HuH-7 (cell line): Measurements from ENCODE around the gene ARHGAP12.
"Not testable (repeated sequence)": the region's sequence is repeated elsewhere in the genome, so short reads cannot be mapped to it uniquely, and the experiment has no call there.

Source experiments
- DNase-seq: peaks from one replicate; pipeline ENCODE4 v3.0.0; 2011; ENCODE audit warnings: low spot score

ARHGAP12 gene

GRCh38 chr10:31926160-31926559 is 2.5 kb downstream of the ARHGAP12 start:
- DNase-seq = no peak

GRCh38 chr10:31924833-31925232 is 3.8 kb downstream of the ARHGAP12 start:
- no peak for DNase-seq

DNA sequence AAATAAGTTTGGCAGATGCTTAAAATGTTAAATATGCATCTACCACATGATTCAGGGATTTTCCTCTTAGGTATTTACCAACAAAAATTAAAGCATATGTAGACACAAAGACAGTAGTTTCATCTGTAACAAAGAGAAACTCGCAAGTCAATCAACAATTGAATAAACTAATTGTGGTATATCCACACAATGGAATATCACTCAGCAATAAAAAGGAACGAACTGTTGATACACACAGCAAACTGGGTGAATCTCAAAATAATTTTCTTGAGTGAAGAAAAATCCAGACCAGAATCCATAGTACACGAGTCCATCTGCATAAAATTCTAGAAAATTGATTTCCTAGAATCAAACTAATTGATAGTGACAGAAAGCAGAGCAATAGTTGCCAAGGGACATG is 5.2 kb downstream of the ARHGAP12 start:
- no peak for DNase-seq

GRCh38 chr10:31921031-31921430 is 7.6 kb downstream of the ARHGAP12 start:
- DNase-seq = no peak

GRCh38 chr10:31920538-31920937 is 8.1 kb downstream of the ARHGAP12 start:
- no peak for DNase-seq

DNA sequence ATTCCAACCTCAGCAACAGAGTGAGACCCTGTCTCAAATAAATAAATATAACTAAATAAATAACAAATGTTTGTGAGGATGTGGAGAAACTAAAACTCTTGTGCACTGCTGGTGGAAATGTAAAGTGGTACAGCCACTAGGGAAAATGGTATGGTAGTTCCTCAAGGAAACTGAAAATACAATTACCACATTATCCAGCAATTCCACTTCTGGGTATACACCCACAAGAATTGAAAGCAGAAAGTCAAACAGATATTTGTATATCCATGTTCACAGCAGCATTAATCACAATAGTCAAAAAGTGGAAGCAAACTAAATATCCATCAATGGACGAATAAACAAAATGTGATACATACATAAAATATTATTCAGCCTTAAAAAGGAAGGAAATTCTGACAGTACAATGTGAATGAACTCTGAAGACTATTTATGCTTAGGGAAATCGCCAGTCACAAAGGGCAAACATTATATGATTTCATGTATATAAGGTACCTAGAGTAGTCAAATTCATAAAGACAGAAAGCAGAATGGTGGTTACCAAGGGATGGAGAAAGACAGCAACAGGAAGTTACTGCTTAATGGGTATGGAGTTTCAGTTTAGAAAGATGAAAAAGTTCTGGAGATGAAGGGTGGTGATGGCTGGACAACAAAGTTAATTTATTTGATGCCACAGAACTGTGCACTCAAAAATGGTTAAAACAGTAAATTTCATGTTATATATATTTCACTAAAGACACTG is 9.8 kb downstream of the ARHGAP12 start:
- DNase-seq = no peak

- DNase-seq = no peak
Observed at GRCh38 chr10:31914370-31914769, 14.3 kb downstream of the ARHGAP12 start.

DNA sequence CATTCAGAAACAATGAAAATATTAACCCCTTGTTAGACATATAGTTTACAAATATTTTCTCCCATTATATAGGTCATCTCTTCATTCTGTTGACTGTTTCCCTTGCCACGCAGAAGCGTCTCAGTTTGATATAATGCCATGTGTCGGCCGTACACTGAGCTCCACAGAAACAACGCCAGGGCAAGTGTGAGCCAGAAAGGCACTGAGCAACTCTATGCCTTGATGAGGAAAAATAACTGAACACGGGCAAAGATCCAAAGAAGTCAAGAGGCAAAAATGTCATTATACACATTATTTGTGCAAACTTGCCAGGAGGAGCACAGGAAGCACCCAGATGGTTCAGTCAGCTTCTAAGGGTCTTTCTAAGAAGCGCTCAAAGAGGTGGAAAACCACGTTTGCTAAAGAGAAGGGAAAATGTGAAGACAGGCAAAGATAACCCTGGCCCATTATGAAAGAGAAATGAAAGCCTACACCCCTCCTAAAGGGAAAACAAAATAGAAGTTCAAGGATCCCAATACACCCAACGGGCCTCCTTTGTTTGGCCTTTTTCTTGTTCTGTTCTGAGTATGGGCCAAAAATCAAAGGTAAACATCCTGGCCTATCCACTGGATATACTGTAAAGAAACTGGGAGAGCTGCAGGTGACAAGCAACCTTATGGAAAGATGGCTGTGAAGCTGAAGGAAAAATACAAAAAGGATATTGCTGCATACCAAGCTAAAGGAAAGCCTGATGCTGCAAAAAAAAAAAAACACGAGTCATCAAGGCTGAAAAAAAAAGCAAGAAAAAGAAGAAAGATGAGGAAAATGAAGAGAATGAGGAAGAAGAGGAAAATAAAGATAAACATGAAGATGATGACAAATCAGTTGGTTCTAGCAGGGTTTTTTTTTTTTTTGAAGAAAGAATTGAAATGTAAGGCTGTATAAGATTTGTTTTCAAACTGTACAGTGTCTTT is 15.5 kb downstream of the ARHGAP12 start:
- no peak for DNase-seq

DNA sequence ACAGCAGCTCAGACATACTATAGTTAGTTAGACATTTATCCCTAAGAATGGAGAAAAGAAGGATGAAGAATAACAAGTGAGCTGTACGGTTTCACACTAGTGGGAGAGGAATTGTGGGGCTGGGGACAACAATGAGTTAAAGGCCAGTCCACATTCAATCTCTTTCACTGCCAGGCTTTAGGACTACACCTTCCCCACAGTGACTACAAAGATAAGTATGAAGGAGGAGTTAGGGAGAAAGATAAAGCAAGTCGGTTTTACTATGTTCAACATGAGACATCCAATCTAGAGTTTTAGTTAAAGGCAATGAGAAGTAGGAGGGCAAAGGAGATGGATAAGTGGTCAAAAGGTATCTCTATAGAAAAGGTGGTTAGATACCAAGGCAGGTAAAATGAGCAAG is 16.3 kb downstream of the ARHGAP12 start:
- no peak for DNase-seq

- no peak for DNase-seq
Observed at GRCh38 chr10:31910016-31910415, 18.6 kb downstream of the ARHGAP12 start.

- no peak for DNase-seq
Observed at GRCh38 chr10:31908157-31908556, 20.5 kb downstream of the ARHGAP12 start.

DNA sequence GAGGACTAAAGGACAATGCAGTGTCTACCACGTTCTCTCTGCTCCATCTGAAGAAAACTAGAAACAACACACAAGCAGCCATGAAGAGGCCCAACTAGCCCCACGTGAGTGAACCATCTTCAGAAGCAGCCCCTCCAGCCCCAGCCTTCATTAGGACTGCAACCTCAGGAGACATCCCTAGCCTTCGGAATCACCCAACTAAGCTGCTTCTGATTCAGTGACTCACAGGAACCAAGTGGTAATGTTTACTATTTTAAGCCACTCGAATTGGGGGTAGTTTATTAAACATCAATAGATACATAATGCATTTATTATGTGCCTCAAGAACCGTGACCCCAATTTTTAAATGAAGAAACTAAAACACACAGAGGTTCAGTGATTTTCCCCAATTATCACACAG is 22.6 kb downstream of the ARHGAP12 start:
- DNase-seq = no peak

GRCh38 chr10:31905586-31905985 is 23.0 kb downstream of the ARHGAP12 start:
- no peak for DNase-seq

- DNase-seq = no peak
Observed at GRCh38 chr10:31902625-31903024, 26.0 kb downstream of the ARHGAP12 start.

DNA sequence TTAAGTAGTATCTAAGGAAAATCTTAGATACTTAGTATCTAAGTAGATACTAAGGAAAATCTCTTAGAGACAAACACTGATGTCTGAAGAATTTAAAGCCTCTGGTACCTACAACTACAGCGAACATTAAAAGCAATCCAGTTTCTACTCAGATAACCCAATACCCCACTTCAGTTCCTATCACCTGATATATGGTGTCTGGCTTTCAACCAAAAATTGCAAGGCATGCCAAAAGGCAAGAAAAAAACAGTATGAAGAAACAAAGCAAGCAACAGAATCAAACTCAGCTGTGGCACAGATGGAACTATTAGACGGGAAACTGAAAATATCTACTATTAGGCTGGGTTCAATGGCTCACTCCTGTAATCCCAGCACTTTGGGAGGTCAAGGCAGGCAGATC is 31.1 kb downstream of the ARHGAP12 start:
- no peak for DNase-seq

GRCh38 chr10:31896968-31897384 is 31.7 kb downstream of the ARHGAP12 start:
- no peak for DNase-seq

DNA sequence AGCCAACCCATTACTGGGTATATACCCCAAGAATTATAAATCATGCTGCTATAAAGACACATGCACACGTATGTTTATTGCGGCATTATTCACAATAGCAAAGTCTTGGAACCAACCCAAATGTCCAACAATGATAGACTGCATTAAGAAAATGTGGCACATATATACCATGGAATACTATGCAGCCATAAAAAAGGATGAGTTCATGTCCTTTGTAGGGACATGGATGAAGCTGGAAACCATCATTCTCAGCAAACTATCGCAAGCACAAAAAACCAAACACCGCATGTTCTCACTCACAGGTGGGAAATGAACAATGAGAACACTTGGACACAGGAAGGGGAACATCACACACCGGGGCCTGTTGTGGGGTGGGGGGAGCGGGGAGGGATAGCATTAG is 32.9 kb downstream of the ARHGAP12 start:
- DNase-seq = not testable (repeated sequence)

GRCh38 chr10:31888442-31888841 is 40.2 kb downstream of the ARHGAP12 start:
- peak; percentile 17 for DNase-seq

DNA sequence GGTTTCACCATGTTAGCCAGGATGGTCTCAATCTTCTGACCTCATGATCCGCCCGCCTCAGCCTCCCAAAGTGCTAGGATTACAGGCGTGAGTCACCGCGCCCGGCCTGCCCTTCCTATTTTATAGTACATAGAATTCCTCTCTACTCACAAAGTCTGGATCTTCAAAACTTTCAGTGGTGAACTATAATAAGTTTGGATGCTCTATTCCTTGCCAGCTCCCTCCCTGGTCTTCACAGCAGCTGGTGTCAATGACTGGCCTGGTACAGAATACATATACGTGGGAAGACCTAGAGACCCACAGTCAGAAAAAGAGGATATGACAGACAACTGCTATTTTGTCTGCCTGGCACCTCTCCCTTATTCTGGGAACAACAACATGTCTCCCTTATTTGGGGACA is 40.8 kb downstream of the ARHGAP12 start:
- no peak for DNase-seq

GRCh38 chr10:31886885-31887284 is 41.7 kb downstream of the ARHGAP12 start:
- DNase-seq = no peak

GRCh38 chr10:31885971-31886370 is 42.7 kb downstream of the ARHGAP12 start:
- DNase-seq = no peak

GRCh38 chr10:31884386-31884785 is 44.2 kb downstream of the ARHGAP12 start:
- no peak for DNase-seq

DNA sequence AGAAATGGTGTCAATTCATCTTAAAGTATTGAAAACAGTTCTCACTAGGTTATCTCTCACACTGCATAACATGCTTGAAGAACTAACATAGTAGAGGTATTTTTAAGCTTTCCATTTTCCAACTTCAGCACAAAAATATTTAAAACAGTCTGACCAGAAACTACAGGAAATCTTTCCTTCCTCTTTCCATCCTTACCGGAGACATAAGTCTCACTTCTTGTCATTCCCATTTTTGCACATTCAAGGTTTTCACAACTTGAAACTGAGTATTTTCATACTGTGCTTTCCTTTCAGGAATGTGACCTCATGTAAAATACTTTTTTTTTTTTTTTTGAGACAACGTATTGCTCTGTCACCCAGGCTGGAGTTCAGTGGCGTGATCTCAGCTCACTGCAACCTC is 45.2 kb downstream of the ARHGAP12 start:
- no peak for DNase-seq
